ENCODE measurements around the gene MICB.
"Not testable (repeated sequence)": the region's sequence is repeated elsewhere in the genome, so short reads cannot be mapped to it uniquely, and the experiment has no call there.

The MICB gene

DNA sequence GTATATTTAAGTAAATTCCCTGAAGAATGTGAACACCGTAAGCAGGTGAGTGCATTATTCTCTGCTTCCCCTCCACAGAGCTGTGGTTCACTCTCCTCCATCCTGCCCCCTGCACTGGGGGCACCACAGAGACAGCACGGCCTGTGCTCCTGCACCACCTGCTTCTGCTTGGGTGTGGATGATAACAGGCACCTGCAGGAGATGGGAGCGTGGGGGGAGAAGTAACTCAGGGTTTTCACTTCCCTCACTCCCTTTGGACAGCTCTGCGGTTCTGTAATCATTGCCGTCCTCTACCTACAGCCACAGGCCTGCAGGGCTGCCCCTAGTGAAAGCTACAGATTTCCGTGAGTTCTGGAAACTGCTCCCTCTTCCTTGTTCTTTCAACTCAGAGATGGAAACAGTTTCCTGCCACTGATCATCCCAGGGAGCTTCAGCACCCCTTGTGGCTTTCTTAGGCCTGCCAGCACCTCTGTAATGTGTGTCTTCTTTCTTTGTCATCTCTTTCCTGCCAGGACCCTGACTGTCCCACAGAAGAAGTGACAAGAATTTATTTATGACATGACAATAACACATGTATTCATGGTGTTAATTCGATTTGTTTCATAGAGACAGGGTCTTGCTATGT lies 21.3 kb upstream of the MICB start:
- DNase-seq, result no peak

GRCh38 chr6:31477521-31477920 lies 20.4 kb upstream of the MICB start:
- no peak for DNase-seq

DNA sequence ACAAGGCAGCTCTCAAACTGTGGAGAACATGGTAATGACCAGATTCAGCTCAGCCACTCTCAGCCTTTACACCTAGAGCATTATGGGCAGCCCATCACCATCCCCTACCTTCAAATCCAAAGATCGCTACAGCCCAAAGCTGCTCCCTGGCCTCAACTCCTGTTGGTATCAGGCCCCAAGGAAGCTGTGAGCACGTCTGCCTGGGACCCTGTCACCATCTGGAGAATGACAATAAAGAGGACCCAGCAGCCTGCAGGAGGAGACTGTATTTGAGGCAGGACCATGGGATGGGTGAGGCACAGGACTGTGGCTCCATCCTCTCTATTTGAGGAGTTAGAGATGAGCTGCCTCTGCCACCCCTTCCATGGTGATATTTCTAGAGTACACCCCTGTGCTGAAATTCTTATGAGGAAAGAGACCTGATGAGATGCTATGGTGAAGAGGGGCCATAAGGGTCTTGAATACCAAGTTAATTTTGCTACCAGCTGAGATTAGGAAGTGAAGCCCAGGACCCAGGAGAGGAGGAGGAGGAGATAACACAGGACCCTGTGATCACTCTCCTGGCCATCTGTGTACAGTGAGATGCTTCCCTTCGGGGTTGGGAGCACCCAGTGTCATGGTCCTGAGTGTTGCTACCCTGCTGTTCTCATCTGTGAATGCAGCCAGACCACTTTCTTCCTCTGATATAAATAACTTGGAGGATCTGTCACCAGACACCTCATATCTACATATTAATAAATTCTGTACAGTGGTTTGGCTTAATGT lies 19.6 kb upstream of the MICB start:
- DNase-seq, result no peak

- DNase-seq, result no peak
Observed at GRCh38 chr6:31479151-31479932, 18.6 kb upstream of the MICB start.

DNA sequence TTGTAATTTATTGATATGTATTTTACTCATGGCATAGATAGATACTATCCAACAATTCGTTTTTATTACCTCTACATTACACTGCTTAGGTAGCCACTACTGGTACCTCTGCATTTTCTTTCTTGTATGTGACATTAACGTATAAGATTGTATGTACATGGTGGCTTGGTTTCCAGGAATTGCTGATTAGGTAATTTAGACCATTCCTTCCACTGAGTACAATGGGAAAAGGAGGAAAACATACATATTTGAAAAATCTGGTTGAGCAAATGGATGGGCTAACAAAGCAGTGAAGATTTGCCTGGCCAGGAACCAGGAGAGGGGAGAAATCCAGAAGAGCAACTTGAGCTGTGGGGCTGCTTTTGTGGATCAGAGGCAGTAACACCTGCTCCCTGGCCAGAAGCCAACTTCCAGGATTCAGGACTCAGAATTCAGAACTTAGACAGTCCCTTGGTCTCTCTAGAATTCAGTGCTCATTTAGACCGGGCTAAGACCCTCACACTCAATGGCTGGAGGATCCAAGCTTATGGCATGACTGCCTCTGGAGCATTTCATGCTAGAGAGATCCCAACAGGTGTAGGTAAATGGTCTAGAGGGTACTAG lies 17.9 kb upstream of the MICB start:
- no peak for DNase-seq

DNA sequence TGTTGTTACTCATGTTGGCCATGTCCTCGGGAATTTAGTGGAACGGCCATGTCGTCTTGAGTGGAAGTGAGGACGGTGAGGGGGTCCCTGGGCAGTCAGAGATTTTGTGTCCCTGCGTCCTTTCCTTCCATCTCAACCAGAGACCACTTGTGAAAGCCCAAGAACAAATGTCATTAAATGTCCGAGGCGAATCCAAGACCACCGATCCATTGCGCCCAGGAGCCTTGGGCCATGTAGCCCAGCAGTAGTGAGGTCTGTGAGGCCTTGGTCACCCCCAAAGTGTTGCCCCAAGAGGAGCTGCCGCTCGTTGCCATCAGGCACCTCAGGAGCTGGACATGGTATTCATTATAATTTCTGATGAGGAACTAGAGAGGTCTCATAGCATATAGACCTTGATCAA lies 17.4 kb upstream of the MICB start:
- no peak for DNase-seq

DNA sequence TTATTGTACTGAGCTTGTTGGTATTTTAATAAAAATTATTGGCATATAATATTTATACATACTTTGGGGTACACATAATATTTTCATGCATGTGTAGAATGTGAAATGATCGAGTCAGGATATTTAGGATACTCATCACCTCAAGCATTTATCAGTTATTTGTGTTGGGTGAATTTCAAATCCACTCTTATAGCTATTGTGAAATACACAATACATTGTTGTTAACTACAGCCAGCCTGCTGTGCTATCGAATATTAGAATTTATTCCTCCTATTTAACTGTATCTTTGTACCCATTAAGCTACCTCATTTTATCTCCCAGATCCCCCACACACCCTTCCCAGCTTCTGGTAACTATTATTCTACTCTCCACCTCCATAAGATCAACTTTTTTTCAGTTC lies 14.6 kb upstream of the MICB start:
- DNase-seq, result no peak

DNA sequence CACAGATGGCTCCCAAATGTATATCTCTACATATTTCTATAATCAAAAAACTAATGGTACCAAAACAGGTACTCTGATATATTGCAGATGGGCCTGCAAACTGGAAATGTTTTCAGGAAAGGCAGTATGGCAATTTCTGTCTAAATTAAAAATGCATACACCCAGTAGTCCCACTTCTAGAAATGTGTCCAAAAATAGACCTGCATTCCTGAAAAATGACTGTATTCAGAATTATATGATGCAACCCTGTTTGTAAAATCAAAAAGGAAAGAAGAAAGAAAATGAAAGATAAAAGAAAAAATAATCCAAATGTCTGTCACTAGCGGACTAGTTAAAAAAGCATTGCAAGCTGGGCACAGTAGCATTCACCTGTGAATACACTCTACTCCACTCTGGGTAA lies 12.9 kb upstream of the MICB start:
- DNase-seq, result no peak

GRCh38 chr6:31486065-31486837 lies 11.7 kb upstream of the MICB start:
- DNase-seq, result not testable (repeated sequence)

DNA sequence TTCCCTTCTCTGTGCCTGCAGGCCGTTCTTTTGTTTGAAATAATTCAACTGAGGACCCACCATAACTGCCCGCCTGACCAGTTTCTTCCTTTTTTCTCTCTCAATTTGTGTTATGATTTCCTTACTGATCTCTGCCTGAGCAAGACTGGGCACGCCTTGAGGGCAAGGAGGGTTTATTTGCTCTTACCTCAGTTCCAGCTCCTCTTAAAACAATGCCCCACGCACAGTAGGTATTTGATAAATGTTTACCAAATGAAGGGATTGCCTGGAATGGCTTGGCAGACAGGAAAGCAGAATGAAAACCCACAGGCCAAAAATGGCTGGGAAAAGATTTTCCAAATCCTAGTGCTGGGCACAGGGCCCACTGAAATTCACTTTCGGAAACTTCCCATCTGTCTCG lies 10.3 kb upstream of the MICB start:
- not testable (repeated sequence) for DNase-seq

DNA sequence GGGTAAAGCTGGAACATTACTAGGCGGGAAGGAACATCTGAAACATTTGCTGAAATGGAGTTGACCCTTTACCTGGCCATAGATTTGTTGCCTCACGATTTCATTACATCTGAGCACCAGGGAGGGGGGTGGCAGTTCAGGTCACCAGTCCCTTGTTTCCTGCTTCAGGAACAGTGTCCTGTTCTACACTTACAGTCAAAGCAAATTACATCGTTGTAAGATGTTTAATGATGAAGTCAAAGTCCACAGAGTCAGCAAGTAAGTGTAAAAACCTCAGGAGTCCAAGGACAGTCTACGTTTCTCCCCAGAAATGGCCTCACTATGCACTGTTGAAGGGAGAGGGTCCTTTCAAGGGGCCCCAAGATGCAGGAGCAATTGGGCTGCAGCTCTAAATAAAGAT lies 8.9 kb upstream of the MICB start:
- DNase-seq, result no peak

DNA sequence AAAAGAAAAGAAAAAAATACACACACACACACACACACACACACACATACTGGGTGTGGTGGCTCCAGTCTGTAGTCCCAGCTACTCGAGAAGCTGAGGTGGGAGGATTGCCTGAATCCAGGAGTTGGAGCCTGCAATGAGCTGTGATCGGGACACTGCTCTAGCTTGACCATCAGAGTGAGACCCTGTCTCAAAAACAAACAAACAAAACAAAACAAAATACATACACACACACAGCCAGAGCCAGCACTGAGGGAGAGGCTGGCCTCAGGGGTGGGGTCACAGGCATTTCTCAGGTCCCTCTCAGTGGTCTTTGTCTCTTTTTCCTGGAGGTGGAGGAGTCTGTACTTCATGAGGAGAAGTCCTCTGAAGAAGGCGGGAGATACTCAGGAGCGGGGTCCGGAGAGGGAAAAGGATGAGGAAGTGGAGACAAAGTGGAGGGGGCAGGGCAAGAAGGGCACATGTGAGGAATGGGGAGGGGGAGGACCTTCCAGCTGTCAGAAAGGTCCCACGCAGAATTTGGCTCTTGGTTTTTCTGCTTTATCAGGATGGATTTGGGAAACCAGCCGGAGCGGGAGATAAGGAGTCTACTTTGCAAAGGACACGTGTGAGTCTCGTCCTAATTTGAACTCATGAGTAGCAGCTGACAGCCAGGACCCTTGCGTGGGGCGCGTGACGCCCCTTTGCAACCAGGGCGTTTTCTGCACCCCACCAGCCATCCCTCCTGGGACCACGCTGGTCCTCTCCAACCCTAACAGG lies 7.7 kb upstream of the MICB start:
- DNase-seq, result no peak

- DNase-seq, result not testable (repeated sequence)
Observed at GRCh38 chr6:31493550-31493874, 4.4 kb upstream of the MICB start.

GRCh38 chr6:31493875-31494694 lies 3.9 kb upstream of the MICB start:
- peak; percentile 42 for DNase-seq

DNA sequence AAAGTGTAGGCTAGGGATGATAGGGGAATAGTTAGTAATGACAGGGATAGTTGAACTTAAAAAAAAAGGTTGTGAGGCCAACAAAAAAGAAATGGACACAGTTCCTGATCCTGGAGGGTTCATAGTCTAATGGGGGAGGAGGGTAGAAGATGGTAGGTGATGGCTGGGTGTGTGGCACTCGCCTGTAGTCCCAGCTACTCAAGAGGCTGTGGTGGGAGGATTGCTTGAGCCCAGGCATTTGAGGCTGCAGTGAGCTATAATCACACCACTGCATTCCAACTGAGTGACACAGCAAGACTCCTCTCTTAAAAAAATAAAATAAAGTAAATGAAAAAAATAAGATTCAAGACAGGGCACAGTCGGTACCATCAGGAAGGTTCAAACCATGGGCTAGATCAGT lies 2.4 kb upstream of the MICB start:
- no peak for DNase-seq

DNA sequence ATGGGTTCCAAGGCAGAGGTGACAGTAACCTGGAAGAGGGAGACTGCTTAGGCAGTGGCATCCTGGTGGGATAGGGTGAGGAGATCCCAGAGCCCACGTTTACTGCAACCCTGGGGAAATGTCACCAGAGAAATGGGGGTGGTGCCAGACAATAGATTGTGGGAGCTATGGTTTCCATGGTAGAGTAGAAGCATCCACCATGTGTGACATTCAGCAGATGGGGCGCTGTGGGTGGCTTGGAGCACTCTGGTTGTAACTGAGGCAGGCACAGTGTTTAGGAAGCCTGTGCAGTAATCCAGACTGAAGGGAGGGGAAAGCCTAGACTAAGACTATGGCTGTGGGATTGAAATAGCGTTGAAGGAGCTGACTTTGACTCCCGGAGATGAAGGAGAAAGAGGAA lies 1.1 kb upstream of the MICB start:
- DNase-seq, result not testable (repeated sequence)

- no peak for DNase-seq
Observed at GRCh38 chr6:31498748-31499147, 803 bp downstream of the MICB start.

DNA sequence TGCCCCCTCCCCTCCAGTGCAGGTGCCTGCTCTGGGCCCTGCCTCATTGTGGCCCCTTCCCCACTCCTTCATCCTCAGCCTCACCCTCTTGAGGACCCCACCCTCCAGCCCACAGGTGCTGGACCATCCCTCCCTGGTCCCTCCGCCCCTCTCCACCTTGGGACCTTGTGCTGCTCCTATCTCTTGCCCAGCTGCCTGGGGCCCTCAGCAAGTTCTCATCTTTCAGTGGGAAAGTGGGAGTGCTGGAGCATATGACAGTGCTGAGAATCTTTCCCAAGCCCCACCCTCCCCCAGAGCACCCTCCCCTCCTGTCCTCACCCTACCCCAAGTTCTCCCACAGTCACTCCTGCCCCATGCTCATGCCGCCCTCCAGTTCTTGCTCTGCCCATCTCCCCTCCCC lies 1.7 kb downstream of the MICB start:
- DNase-seq, result not testable (repeated sequence)

DNA sequence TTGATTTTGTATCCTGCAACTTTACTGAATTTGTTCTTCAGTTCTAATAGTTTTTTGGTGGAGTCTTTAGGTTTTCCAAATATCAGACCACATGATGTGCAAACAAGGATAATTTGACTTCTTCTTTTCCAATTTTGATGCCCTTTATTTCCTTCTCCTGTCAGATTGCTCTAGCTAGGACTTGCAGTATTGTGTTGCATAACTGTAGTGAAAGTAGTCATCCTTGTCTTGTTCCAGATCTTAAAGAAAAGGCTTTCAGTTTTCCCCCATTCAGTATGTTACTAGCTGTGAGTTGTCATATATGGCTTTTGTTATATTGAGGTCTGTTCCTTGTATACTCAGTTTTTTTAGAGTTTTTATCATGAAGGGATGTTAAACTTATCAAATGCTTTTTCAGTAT lies 4.6 kb downstream of the MICB start:
- DNase-seq, result no peak

DNA sequence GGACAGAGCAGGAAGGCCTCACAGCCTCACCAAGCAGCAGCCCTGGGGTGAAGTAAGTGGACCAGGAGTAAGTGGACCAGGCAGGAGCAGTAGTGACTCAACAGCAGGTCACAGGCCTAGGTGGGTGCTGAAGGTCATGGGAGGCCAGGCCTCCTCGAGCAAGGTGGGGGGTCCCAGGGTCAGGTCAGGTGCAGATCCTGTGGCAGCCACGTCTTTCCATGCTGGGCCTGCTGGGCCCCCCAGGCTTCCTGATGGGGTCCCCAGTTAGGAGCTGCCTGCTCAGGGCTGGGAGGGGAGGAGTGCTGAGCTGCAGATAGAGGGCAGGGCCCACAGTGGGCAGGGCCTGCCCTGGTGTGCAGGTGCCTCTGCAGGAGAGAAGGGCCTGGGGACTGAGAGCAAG lies 11.1 kb downstream of the MICB start:
- not testable (repeated sequence) for DNase-seq

DNA sequence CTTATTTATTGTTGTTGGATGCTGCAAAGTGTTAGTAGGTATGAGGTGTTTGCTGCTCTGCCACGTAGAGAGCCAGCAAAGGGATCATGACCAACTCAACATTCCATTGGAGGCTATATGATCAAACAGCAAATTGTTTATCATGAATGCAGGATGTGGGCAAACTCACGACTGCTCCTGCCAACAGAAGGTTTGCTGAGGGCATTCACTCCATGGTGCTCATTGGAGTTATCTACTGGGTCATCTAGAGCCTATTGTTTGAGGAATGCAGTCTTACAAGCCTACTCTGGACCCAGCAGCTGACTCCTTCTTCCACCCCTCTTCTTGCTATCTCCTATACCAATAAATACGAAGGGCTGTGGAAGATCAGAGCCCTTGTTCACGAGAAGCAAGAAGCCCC lies 12.1 kb downstream of the MICB start:
- DNase-seq, result no peak

All from amniotic stem cell (primary cell).